ENCODE measurements around the gene TBC1D20.
"Not testable (repeated sequence)": the region's sequence is repeated elsewhere in the genome, so short reads cannot be mapped to it uniquely, and the experiment has no call there.

TBC1D20 gene

GRCh38 chr20:476561-477249 is 14.4 kb upstream of the TBC1D20 start:
- DNase-seq (ENCODE audit: low read depth, low spot score): not testable (repeated sequence)

- no peak for DNase-seq (ENCODE audit: low read depth, low spot score)
Observed at GRCh38 chr20:475463-476357, 13.4 kb upstream of the TBC1D20 start.

- DNase-seq (ENCODE audit: low read depth, low spot score): no peak
Observed at GRCh38 chr20:474581-474980, 12.2 kb upstream of the TBC1D20 start.

- DNase-seq (ENCODE audit: low read depth, low spot score): no peak
Observed at GRCh38 chr20:472889-473292, 10.6 kb upstream of the TBC1D20 start.

- no peak for DNase-seq (ENCODE audit: low read depth, low spot score)
Observed at GRCh38 chr20:472137-472846, 10.0 kb upstream of the TBC1D20 start.

GRCh38 chr20:469746-470490 is 7.6 kb upstream of the TBC1D20 start:
- DNase-seq (ENCODE audit: low read depth, low spot score): no peak

- DNase-seq (ENCODE audit: low read depth, low spot score): no peak
Observed at GRCh38 chr20:467755-468154, 5.4 kb upstream of the TBC1D20 start.

GRCh38 chr20:461254-462198 is 807 bp downstream of the TBC1D20 start:
- no peak for DNase-seq (ENCODE audit: low read depth, low spot score)

GRCh38 chr20:460707-461106 is 1.6 kb downstream of the TBC1D20 start:
- DNase-seq (ENCODE audit: low read depth, low spot score): no peak

- DNase-seq (ENCODE audit: low read depth, low spot score): no peak
Observed at GRCh38 chr20:460180-460579, 2.2 kb downstream of the TBC1D20 start.

- DNase-seq (ENCODE audit: low read depth, low spot score): no peak
Observed at GRCh38 chr20:458776-459175, 3.6 kb downstream of the TBC1D20 start.

- DNase-seq (ENCODE audit: low read depth, low spot score): no peak
Observed at GRCh38 chr20:454951-455350, 7.4 kb downstream of the TBC1D20 start.

GRCh38 chr20:452021-452420 is 10.3 kb downstream of the TBC1D20 start:
- DNase-seq (ENCODE audit: low read depth, low spot score): not testable (repeated sequence)

- no peak for DNase-seq (ENCODE audit: low read depth, low spot score)
Observed at GRCh38 chr20:445514-446336, 16.6 kb downstream of the TBC1D20 start.

GRCh38 chr20:444862-445426 is 17.4 kb downstream of the TBC1D20 start:
- peak; percentile 50 for DNase-seq (ENCODE audit: low read depth, low spot score)

GRCh38 chr20:444117-444516 is 18.2 kb downstream of the TBC1D20 start:
- DNase-seq (ENCODE audit: low read depth, low spot score): no peak

GRCh38 chr20:443223-443775 is 19.0 kb downstream of the TBC1D20 start:
- DNase-seq (ENCODE audit: low read depth, low spot score): no peak

- DNase-seq (ENCODE audit: low read depth, low spot score): no peak
Observed at GRCh38 chr20:440636-441035, 21.7 kb downstream of the TBC1D20 start.

GRCh38 chr20:440148-440547 is 22.2 kb downstream of the TBC1D20 start:
- DNase-seq (ENCODE audit: low read depth, low spot score): no peak

Data from brain pericyte (primary cell).